NCI-H345 (cell line): ENCODE data around the gene GMPPA.
A peak's percentile ranks its signal among the peaks of the same experiment; 100 is the strongest.

Experiments
- DNase-seq: peaks from one replicate; lab custom pipeline; 2025; lab: John Stamatoyannopoulos, UW

Gene GMPPA

DNA sequence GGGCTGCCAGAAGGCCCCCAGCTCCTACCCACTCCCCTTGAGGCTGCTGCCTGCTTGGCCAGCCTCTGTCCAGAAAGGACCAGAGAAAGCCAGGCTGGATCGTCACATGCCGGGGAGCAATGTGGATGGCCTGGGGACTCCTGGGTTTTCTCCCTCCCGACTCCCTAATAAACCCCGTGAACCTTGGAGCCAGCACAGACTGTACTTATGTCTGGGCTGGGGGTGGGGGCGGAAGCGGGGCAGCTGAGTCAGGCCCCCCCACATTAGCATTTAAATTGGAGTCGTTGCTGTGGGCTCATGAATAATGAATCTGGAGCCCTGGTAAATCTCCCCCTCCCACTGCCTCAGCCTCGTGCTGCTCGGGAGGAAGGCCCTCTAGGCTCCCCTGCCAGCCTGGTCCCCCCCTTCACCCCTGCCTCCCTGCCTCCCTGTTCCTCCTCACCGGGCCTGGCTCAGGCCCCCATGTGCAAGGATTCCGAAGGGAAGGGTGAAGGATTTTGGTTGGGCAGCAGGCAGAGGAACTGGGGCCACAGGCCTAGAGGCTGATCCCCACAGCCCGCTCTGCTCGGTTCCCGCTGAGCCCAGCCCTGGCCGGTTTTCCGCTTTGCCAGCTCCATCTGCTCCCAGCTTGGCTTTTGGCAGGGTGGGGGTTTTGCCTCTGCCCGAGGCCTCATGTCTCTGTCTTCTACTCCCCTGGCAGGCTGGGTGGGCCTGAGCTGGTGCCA, 8.3 kb downstream of the GMPPA start:
- DNase-seq, result no peak

DNA sequence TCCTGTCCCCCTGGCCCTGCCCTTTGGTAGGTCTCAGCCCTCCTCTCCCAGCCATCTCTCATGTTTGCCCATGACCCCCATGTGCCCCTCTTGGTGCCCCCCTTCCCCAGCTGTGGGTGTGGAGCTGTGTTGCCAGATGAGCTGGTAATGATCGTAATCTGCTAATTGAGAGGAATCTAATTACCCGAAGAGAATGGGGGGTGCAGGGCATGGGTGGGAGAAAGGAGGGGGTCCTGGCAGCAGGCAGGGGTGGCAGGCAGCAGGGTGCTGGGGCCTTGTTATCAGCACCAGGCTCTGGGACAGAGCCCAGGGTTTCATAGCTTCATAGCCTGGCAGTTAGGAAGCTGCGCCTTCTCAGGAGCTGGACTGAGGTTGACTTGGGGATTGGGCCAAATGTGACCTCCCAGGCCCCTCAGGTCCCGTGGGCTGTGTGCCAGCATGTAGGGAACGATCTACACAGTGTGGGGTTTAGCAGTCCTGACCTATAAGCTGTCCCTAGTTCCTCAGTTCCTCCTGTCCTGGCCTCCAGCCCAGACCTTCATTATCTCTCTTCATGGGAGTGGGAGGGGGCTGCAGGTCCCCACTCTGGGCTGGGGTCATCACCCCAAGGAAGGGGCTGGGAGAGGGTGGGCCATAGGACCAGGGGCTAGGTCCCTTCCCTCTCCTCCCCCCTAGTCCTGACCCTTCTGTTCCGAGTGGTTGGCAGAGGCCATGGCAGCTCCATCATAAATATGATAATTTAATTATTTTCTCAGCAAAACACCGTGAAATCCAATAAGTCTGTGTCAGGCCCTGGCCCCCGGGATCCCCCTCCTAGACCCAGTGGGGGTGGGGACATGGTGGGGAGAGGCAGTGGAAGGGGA, 9.1 kb downstream of the GMPPA start:
- no peak for DNase-seq

DNA sequence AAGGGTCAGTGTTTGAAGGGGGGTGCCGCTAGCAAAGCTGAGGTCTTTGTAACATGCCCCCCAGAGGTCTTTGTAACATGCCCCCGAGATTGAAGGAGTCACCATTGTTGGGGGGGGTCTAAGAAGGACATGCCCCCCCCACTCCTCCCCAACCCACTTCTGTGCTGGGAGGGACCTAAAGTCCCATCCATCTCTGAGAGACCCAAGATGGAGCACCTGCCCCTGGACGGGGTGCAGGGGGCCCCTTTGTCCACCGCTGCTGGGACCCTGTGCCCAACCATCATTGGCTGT, 9.7 kb downstream of the GMPPA start:
- DNase-seq, result no peak

DNA sequence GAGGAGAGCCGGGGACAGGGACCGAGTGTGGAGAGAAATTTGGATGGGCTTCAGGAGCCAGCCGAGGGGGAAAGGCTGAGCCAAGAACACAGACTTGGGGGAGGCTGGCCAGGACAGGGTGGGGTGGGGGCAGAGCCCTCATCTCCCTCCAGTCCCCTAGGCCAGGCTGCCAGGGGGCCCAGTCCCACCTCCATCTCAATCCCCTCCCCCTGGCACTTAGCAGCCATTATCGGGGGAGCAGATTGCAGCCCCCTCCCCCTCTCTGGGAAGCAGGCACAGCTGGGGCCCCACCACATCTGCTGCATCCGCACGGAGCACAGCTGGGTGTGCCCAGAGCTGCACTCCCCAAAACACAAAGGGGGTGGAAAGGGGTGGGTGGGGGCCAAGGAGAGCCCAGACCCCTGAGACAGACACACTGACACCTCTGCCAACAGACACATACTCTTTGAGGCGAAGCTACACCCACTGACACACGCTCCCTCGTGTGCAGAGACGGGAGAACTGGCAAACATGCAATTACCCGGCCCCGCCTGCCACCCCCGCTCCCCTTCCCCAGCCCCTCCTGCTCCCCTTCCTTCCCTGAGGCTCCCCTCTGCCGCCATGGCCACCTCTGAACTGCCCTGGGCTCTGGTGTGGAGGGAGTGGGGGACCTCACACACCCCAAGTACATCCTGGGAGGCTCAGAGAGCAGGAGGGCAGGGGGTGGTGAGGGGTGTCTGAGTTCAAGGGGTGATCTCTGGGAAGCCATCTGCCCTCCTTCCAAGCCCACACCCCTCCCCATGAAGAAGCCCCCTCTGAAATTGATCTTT, 10.5 kb downstream of the GMPPA start:
- DNase-seq, result no peak

DNA sequence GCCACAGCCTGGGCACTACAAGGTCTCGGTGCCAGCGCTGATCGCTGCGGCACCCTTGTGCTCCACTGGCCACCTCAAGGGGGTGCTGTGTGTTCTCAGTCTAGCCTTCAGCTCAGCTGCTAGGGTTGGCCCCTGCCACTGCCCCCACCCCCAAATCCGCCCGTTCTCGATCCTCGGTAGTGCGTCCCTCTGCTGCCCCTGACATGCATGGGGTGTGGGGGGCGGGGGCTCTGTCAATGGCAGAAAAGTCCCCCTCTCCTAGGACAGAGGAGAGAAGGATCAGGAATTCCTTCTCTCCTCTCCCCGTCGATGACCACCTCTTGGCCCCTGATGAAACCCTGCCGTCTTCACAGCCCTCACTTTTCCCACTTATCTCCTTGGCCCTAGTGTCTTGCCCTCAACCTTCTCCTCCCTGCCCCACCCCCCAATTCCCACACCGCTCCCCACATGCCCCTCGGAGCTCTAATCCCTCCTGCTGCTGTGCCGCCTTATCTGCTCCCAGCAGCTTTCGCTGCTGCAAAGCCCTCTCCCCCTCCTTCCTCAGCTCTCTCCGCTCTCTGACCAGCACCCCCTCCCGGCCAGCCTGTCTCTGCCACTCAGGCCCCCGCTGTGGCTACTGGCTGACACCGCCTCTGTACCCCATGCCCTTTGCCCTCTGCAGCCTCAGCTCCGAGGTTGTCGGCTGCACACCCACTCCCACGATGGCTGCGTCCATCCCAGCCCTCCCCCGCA, 11.3 kb downstream of the GMPPA start:
- peak; percentile 56 for DNase-seq

DNA sequence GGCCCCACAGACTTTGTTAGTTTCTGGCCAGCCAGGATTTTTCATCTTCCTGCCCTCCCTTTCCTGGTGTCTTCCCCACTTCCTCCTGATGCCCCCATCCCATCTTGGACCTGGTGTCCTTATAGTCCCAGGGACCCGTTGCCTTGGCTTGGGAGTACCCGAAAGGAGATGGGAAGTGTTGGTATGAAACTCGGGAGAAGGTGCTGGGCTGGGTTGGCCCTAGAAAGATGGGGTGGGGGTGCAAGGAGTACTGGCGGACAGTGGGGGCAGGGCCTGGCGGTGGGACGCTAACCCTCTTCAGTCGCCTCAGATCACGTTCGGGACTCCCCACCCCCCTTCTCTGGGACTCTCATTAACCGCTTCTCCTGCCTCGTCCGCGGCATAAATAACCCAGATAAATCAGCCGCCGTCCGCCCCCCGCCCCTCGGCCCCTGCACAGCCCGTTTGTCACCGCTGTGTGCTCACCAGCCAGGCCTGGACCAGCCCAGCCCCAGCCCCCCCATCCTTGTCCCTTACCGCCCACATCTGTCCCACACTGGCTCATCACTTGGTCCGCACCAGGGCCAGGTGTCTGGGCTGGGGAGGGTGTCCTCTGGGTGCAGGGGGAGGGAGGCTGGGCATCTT, 11.9 kb downstream of the GMPPA start:
- DNase-seq, result no peak

DNA sequence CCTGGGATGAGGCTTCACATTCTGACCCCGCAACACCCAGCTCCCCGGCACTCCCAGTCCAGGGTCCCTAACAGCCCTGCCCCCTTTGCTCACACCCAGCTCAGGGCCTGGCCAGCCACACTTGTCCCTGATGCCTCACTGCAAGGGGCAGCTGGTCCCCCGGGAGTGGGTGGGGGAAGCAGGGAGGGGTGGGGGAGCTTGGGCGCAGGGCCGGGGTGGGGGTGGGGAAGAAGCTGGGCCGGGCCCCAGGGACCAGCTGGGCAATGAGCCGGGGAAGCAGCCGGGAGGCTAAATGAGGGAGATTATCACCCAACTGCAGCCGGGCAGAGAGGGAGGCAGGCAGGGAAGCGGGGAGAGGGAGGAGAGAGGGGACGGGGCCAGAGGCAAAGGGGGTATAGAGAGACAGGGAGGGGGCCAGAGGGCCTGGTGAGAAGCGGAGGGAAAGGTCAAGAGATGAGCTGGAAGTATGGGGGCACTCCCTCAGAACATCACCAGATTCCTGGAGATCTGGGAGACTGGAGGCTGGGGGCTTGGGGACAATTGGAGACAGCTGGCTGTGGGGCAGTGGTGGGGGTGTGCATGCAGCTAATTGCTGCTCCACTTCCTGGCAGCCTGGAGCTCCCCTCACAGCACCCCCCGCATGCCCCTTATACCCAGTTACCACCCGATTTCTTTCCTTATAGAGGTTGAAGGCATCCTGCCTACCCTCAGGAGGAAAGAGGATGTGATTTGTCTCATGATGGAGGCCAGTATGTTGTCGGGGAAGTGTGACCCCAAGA, 13.0 kb downstream of the GMPPA start:
- DNase-seq, result no peak

DNA sequence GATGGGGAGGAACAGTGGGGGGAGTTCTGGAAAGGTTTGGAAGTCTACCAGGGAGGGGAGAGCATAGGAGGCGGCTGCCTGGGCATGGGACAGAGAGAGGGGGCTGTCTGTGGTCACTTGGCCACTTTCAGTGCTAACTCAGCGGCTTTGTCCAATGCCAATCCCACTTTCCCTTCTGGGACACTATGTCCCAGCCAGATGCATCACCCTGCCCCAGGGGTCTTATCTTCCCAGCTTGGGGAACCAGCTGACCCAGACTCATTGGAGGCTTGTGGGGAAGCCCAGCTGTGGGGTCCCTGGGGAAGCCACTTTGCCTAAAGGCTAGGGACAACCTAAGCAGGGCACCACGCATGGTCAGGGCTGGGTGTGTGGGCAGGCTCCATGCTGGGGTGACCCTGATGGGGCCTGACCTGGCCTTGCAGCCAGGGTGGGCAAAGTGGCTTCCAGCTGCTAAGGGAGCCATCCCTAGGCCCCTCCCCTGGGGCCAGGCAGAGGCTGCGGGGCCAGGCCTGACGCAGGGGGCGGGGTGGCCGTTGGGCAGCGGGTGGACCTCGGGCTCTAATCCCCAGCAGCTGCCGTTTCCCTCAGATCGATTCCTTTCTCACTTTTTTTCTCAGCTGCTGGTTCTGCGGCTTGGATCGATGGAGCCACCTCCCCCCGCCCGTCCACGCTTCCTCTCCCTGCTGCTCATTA, 14.0 kb downstream of the GMPPA start:
- DNase-seq, result no peak

DNA sequence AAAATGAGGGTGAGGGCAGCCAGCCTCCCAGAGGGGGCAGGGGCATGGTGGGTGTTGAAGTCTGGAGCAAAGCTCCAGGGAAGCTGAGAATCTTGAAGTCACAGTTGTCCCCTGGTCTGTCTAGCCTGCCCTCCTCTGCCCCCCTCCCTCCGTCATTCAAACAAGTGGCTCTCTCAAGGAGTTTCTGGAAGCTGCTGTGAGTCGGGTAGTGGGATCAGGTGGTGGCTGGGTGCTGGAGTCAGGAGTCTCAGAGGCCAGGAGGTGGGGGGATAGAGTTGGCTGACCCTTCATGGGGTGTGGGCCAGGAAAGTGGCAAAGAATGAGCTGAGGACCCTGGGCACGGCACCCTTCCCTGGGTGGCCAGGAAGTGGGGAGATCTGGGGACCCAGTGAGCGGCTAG, 15.1 kb downstream of the GMPPA start:
- DNase-seq, result no peak

DNA sequence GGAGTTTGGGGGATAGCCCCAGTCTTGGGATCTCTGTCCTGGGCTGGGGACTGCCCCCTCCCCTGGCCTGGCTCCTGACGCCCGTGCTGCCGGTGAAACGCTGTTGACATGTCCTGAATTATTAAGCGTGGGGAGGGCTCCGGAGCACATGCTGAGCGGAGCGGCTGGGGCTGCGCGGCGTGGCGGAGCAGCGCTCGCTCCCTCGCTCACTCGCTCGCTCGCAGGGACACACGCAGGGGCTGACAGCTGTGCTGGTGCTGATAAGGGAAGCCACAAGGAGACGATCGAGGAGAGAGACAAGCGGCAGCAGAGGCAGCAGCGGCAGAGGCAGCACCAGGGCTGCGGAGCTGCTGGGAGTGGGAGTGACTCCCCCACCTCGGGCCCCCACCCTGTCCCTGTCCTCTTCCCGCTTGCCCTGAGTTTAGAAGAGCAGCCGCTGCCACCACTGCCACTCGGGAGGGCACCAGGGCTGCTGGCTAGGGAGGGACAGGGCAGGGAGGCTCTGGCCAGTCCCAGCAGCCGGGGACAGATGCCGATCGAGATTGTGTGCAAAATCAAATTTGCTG, 15.6 kb downstream of the GMPPA start, which contains the start of gene ASIC4:
TSS of gene ASIC4 (plus strand) at position 287 of the 566 bp plus-strand sequence. CDS start at position 530, 243 bp downstream.
- no peak for DNase-seq

DNA sequence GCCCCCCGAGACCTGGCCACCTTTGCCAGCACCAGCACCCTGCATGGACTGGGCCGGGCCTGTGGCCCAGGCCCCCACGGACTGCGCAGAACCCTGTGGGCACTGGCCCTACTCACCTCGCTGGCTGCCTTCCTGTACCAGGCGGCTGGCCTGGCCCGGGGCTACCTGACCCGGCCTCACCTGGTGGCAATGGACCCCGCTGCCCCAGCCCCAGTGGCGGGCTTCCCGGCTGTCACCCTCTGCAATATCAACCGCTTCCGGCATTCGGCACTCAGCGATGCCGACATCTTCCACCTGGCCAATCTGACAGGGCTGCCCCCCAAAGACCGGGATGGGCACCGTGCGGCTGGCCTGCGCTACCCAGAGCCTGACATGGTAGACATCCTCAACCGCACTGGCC, 16.1 kb downstream of the GMPPA start:
- no peak for DNase-seq

DNA sequence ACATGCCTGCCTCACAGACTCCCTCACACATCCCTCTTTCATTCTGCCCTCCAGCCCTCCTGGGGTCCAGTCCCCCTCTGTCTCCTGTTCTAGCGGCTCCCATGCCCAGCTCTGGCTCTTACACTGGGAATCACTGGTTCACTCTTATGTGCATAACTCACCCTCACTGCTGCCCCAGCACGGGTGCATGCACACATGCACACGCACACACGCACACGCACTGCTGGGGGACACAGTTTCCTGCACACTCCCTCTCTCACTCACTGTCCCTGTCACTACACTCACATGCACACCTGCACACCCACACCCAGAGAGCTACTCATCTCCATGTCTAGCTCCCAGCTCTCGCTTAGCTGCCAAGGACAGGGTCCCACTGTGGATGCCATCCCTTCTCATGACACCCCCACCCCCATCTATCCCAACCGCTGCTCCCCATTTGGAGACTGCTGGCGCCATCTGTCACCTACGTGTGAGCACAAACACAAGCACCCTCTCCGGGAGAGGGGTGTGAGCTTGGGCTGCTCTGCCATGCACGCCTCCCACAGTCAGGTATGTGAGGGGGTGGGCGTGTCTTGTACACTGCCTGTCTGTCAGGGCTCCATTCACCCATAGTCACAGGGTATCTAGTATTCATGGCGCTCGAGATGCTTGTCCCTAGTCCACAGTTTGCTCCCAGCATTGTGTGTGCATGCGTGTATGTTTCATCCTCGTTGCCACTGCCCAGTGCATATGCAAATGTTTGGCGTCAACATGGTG, 17.4 kb downstream of the GMPPA start:
- no peak for DNase-seq

DNA sequence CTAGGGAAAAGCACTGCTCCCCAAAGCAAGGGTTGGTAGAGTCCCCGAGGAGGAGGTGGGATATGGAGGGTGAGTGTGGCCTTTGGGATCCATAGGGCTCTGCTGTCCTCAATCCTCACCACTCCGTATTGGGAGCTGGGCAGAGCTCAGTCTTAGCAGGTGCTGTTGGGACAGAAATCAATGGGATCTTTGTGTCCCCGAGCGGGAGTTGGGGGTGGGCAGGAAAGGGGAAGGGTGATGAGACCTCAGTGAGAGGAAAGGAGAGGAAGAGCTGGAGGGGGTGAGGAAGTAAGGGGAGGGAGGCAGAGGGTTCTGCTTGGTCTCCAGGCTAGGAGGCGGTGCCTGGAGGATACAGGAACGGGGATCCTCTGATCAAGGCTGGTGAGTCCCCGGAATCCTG, 18.2 kb downstream of the GMPPA start:
- DNase-seq, result no peak

DNA sequence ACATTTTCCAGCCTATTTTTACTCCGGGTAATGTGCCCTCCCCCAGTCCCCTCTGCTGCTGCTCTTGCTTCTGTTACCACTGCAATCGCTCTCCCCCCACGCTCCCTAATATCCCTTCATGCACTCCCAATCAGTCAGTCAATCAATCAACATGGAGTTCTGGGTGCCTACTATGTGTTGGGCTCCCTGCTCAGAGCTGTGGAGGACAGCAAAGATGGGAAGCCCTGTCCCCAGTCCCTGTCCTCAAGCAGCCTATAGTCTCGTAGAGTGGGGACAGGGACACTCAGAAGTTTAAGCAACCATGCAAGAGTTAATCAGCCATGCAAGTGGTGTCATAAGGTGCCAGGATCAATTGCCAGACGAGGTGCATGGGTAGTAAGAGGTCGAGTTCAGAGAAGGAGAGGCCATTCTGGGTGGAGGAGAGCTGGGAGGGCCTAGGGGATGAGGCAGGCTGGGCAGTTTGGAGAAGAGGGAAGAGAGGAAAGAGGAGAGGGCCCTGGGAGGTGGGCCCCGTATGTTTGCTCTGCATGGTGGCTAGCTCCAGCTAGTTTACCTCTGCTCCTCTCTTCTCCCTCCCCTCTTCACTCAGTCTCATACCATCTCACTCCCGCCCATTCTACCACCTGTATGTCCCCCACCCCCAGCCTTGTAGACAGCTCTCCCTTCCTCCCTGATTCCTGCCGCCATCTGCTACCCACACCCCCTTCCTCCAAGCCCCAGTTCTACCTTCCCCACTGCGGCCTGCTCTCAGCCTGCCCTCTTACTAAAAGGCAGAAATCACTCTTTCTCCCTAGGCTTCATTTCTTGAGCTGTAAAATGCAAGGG, 19.5 kb downstream of the GMPPA start:
- DNase-seq, result no peak

DNA sequence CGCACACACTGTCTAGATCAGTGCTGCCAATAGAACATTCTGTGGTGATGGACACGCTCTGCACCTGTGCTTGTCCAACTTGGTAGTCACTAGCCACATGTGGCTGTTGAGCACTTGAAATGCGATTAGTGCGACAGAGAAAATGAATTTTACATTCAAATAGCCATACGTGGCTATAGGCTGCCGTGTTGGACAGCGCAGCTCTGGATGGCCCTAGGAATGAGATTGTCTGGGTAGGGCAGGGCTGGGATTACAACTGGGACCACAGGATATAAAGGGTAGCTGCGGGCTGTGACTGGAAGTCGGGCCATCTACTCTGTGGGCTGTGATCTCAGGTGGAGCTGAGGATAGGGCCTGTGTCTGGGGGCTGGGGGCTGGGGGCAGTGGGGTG, 20.8 kb downstream of the GMPPA start:
- no peak for DNase-seq

DNA sequence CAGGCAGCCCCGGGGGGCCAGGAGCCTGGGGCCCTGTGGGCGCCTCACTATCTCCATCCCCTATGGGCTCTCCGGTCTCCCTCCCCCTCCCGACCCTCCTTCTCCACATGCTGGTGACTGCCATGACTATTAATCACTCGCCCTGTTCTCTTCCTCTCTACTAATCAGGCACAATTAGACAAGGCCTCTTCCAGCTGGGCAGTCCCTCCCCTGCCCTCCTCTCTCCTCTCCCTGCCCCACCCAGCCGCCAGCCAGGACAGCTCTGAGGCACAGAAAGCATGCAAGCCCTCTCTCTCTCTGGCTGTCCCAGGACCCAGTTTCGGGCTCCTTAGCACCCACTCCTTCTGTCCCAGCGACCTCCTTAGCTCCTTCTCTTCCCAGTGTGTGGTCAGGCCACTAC, 21.4 kb downstream of the GMPPA start:
- no peak for DNase-seq

DNA sequence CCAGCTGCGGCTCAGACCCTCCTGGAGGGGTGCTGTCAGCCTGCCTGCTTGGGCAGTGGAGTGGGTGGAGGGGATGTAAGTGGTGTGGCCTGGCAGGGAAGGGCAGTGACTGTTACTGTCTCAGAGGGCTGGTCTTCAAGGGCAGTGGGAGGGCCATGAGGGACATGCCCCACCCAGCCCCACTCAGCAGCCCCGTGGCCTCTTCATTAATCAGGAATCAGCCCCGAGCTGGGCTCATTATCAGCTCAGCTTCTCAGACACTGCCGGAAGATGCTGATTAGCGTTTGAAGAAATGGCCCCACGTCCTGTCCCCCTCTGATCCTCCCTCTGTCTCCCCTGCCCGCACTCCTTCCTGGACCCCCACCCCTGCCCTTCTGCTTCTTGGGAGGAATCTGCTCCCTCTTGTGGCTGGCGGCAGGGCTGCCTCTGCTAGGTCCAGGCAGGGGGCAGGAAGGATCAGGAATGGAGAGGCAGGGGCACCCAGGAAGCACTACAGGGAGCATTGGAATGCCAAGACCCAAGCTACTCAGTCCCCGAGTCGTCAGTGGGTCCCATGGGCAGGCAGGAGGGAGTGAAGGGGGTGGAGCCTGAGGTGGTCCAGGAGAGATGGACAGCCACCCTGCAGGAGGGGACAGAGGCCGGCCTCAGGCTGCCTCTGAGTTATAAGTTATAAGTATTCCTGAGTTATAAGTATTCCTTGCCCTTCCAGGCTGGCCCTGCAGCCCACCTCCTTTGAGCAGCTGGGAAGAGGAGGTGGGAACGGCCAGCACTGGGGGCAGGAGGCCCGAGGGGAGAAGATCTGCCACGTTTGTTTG, 22.6 kb downstream of the GMPPA start:
- peak; percentile 20 for DNase-seq
